Fibroblast of the aortic adventitia (primary cell): ENCODE measurements around the gene RTL5. TPM values are rescaled to one million over a fixed set of nuclear protein-coding genes. Genes with fewer than 3 reads are reported as not detected.

Experiments used
- DNase-seq: peaks from one replicate; pipeline ENCODE4 v3.0.0-alpha.2; 2010; ENCODE audit warnings: low read depth
- H3K4me3 ChIP-seq: 2 replicates; pipeline ENCODE4 v1.5.1; 2011; ENCODE audit warnings: low read depth, mild to moderate bottlenecking, control low read depth, low read length, moderate library complexity
- CTCF ChIP-seq: IDR thresholded peaks from 2 replicates; pipeline ENCODE4 v1.5.1; 2011; ENCODE audit warnings: mild to moderate bottlenecking, low read length, control low read depth, inconsistent platforms; ENCODE audit not compliant: insufficient read depth
- total RNA-seq: library from RNA; depleted of rRNA; stranded (reverse); fragments of >200 nt; gene quantifications from 2 replicates; pipeline ENCODE4 v1.2.3, GENCODE V29; 2012; ENCODE audit warnings: low replicate concordance

RTL5 gene
- total RNA-seq, 1 donor: 2.3 TPM

DNA sequence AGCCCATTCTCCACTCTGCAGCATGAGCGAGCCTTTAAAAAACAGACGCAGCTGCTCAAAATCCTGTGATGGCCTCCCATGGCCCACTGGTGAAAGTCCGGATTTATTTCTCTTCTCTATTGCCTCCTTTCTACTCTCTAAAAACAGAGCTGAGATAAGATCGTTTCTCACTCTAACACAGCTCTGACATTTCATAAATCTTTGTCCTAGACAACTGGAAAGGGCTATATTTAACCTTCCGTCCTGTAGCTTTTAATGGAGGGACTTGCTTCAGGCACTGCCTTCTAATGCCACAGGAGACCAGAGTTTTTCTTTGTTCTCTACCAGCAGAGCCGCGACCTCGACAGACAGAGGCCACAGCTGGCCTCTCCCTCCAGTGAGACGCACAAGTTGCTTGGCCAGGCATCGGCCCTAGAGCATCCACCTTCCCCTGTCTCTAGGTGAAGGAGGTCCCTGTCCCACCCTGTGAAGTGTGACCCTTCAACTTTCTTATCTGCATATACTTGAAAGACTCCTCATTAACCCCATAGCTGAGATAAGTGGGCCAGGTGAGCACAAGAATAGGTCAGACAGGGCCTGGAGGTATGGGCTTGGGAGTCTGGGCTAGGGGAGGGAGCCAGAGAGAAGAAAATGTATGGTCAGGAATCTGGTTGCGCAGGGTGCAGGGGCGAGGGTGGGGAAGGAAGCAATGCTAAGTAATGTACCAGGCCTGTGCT lies 50.0 kb downstream of the RTL5 start:
- DNase-seq: no peak
- H3K4me3 ChIP-seq: no peak overlapping the region
- TF ChIP-seq CTCF: no peak

- H3K4me3 ChIP-seq: no peak overlapping the region
- no peak for DNase-seq
- TF ChIP-seq CTCF: no peak
These were observed 50.9 kb downstream of the RTL5 start for GRCh38 chrX:72080800-72081199.

DNA sequence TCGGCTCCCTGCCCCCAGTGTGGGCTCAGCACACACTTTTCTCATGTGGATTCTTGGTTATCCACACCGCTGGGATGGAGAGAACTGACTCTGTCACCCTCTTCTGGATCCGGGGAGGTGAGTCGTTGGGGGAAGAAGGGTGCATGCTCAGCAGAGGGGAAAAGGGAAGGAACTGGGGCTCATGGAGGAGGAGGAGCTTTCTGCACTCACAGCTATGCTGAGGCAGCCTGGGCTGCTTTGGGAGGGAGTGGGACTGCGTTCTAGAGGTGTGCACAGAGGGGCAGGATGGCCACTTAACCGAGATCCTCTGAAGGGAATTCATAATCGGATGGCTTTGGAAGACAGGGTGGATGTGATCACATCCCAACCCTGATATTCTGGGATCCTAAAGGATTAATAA lies 51.6 kb downstream of the RTL5 start:
- no peak for DNase-seq
- no peak for TF ChIP-seq CTCF
- no peak overlapping the region for H3K4me3 ChIP-seq

DNA sequence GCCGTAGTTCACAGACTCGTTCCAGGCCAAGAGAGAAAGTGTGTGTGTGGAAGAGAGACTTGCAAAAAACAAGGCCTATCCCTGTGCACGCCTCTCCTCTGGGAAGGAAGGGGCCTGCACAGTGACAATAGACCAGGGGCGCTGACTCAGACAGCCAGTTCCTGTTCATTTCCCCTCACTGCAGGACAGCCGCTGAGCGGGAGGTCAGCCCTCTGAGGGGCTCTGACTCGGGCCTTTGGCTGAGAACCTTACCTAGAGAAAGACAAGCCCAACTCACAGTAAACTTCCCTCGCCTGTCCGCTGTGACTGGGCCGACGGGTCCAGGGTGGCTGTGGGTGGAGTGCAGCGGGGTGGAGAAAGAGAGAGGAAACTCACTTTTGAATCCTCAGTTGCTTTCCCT lies 52.1 kb downstream of the RTL5 start:
- no peak for TF ChIP-seq CTCF
- H3K4me3 ChIP-seq: no peak overlapping the region
- DNase-seq: no peak

GRCh38 chrX:72078411-72078810 lies 53.3 kb downstream of the RTL5 start:
- DNase-seq: no peak
- no peak overlapping the region for H3K4me3 ChIP-seq
- no peak for TF ChIP-seq CTCF

Other genes starting within 250 kb of the RTL5 start
- 3.9 and 6.8 TPM in 2 replicates for gene NHSL2, start 221.1 kb downstream of the RTL5 start, total RNA-seq
- gene PIN4, start 49.8 kb upstream of the RTL5 start, total RNA-seq: 4.6 and 9.0 TPM in 2 replicates
- 9.9 TPM in 1 of 2 replicates, not detected in the other for gene ERCC6L, start 107.1 kb upstream of the RTL5 start, total RNA-seq
- gene RPS4X, start 145.3 kb upstream of the RTL5 start, total RNA-seq: 428 and 1,519 TPM in 2 replicates
- gene CITED1, start 174.0 kb upstream of the RTL5 start, total RNA-seq: not detected in 2 replicates